ENCODE data around the gene EPAS1. TPM values are rescaled to one million over a fixed set of nuclear protein-coding genes. Genes with fewer than 3 reads are reported as not detected.

The EPAS1 gene
- total RNA-seq, 1 donor from 2014 or later: 205 TPM

- Histone ChIP-seq H3K4me1 (peaks cover 23% of the 10 kb centered on the region), H3K36me3 (no peaks in the 10 kb centered on the region), H3K27me3 (ENCODE audit: low read depth) (no peaks in the 10 kb centered on the region), H3K4me3 (no peak overlapping the region), H3K27ac (replicated peaks) (no peak overlapping the region), H3K9me3 (replicated peaks) (peaks cover 19% of the 10 kb centered on the region)
- intact Hi-C loops (cut with micrococcal nuclease): no loop called here
- TF ChIP-seq CTCF (IDR thresholded peaks at IDR 0.05; ENCODE audit: borderline replicate concordance): no peak
- no peak for DNase-seq
Observed at GRCh38 chr2:46411985-46412384, 114.8 kb downstream of the EPAS1 start.

- Histone ChIP-seq H3K27me3 (ENCODE audit: low read depth) (no peaks in the 10 kb centered on the region), H3K27ac (replicated peaks) (no peak overlapping the region), H3K4me1 (peaks cover 23% of the 10 kb centered on the region), H3K4me3 (no peak overlapping the region), H3K9me3 (replicated peaks) (peaks cover 29% of the 10 kb centered on the region), H3K36me3 (no peaks in the 10 kb centered on the region)
- DNase-seq: no peak
- TF ChIP-seq CTCF (IDR thresholded peaks at IDR 0.05; ENCODE audit: borderline replicate concordance): no peak
- intact Hi-C loops (cut with micrococcal nuclease): no loop called here
Observed at GRCh38 chr2:46413111-46413510, 115.9 kb downstream of the EPAS1 start.

- no peak for TF ChIP-seq CTCF (IDR thresholded peaks at IDR 0.05; ENCODE audit: borderline replicate concordance)
- H3K9me3 ChIP-seq (replicated peaks): peaks cover 34% of the 10 kb centered on the region
- no peak overlapping the region for H3K27ac ChIP-seq (replicated peaks)
- no peaks in the 10 kb centered on the region for H3K36me3 ChIP-seq
- no peaks in the 10 kb centered on the region for H3K27me3 ChIP-seq (ENCODE audit: low read depth)
- intact Hi-C loops (cut with micrococcal nuclease): no loop called here
- no peak for DNase-seq
- peaks cover 20% of the 10 kb centered on the region for H3K4me1 ChIP-seq
- H3K4me3 ChIP-seq: no peak overlapping the region
Observed at GRCh38 chr2:46413631-46414030, 116.4 kb downstream of the EPAS1 start.

GRCh38 chr2:46414701-46415100, 117.5 kb downstream of the EPAS1 start:
- Histone ChIP-seq H3K4me1 (peaks cover 12% of the 10 kb centered on the region), H3K27ac (replicated peaks) (no peak overlapping the region), H3K9me3 (replicated peaks) (peaks cover 37% of the 10 kb centered on the region), H3K36me3 (no peaks in the 10 kb centered on the region), H3K4me3 (no peak overlapping the region), H3K27me3 (ENCODE audit: low read depth) (no peaks in the 10 kb centered on the region)
- DNase-seq: no peak
- intact Hi-C loops (cut with micrococcal nuclease): no loop called here
- no peak for TF ChIP-seq CTCF (IDR thresholded peaks at IDR 0.05; ENCODE audit: borderline replicate concordance)

GRCh38 chr2:46416280-46416679, 119.1 kb downstream of the EPAS1 start:
- Histone ChIP-seq H3K27me3 (ENCODE audit: low read depth) (no peaks in the 10 kb centered on the region), H3K36me3 (no peaks in the 10 kb centered on the region), H3K4me3 (no peak overlapping the region), H3K27ac (replicated peaks) (no peak overlapping the region), H3K9me3 (replicated peaks) (peaks cover 40% of the 10 kb centered on the region), H3K4me1 (no peaks in the 10 kb centered on the region)
- no peak for TF ChIP-seq CTCF (IDR thresholded peaks at IDR 0.05; ENCODE audit: borderline replicate concordance)
- no peak for DNase-seq
- intact Hi-C loops (cut with micrococcal nuclease): no loop called here

All from left ventricle myocardium inferior (tissue), 1 donor.